Liver (tissue), 3 donors: ENCODE data around the gene CCDC82.

Experiments
- CTCF ChIP-seq: fragments of 150-350 bp; IDR thresholded peaks from 2 replicates; pipeline ENCODE4 v1.5.1; 2017; ENCODE audit warnings: improper control_type of control experiment, low read depth, low read length; ENCODE audit not compliant: missing input control
- RAD21 ChIP-seq, 2 donors: IDR thresholded peaks; 2 replicates each; pipeline ENCODE4 v1.6.1; 2016; ENCODE audit warnings: antibody characterized with exemption in 2 of 2, mild to moderate bottlenecking in 2 of 2
- REST ChIP-seq: IDR thresholded peaks from 2 replicates; pipeline ENCODE4 v1.6.1; 2016; ENCODE audit warnings: antibody characterized with exemption, mild to moderate bottlenecking
- donor health status: healthy.
- donor health status: healthy.

- TF ChIP-seq RAD21 (IDR thresholded peaks at IDR 0.05) (no peak), CTCF (no peak), REST (no peak)
Measured at GRCh38 chr11:96357794-96358193, 31.9 kb downstream of the CCDC82 start.
